Kidney epithelial cell (primary cell): ENCODE measurements around the gene KLHL29. TPM values are rescaled to one million over a fixed set of nuclear protein-coding genes. Genes with fewer than 3 reads are reported as not detected.

Source experiments
- DNase-seq: peaks from one replicate; pipeline ENCODE4 v3.0.0-alpha.2; 2010; ENCODE audit warnings: low read depth
- H3K27me3 ChIP-seq: 2 replicates; pipeline ENCODE4 v1.6.0; 2011; ENCODE audit warnings: low read length; ENCODE audit not compliant: control insufficient read depth, insufficient read depth
- H3K36me3 ChIP-seq: 2 replicates; pipeline ENCODE4 v1.5.1; 2011; ENCODE audit warnings: low read length; ENCODE audit not compliant: control insufficient read depth, insufficient read depth
- H3K4me3 ChIP-seq: 2 replicates; pipeline ENCODE4 v1.5.1; 2011; ENCODE audit warnings: low read depth, mild to moderate bottlenecking, control low read depth, low read length
- CTCF ChIP-seq: IDR thresholded peaks from 2 replicates; pipeline ENCODE4 v1.5.1; 2011; ENCODE audit warnings: mild to moderate bottlenecking, moderate library complexity, low read length, control low read depth, inconsistent platforms; ENCODE audit not compliant: insufficient read depth, poor library complexity, severe bottlenecking
- total RNA-seq: library from RNA; depleted of rRNA; stranded (reverse); fragments of >200 nt; gene quantifications from 2 replicates; pipeline ENCODE4 v1.2.3, GENCODE V29; 2015

Gene KLHL29
- total RNA-seq, 1 donor from 2014 or later = 12.4 TPM

DNA sequence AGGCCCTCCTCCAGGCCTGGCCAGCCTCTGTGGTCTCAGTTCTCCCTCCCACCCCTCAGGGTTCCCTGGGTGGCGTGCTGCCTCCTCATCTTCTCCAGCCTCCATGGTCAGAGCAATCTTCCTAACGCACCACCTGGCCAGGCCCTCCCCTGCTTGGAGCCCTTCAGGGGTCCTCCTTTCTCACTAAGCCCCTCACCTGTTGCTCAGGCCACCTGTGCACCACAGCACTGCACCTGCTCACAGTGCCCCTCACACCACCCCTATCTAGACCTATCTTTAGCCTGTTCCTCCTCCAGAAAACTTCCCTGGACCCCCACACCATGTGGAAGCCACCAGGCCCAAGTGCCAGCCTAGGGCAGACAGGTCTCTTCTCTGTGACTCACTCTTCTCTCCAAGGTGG is 274.8 kb downstream of the KLHL29 start:
- no peak for TF ChIP-seq CTCF
- Histone ChIP-seq H3K27me3 (peaks cover 3% of the 10 kb centered on the region), H3K36me3 (no peaks in the 10 kb centered on the region), H3K4me3 (no peak overlapping the region)
- DNase-seq = no peak

DNA sequence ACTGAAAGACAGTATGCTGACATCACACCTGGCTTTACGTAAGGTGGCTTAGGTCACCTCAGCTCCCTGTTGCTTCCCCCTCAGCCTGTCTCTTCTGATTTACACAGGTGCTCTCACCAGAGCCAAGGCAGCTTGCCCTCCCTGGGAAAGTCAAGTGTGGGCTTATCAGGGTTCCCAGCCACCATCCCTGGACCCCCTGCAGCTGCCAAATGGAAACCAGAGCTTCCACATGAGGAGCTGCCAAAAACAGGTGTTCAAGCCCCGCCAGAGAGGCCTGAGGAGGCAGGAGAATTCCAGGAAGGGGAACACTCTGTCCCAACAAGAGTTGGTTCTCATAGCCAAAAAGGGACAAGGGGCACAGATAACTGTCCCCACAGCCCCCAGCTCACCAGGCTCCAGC is 275.3 kb downstream of the KLHL29 start:
- H3K27me3 ChIP-seq = peaks cover 3% of the 10 kb centered on the region
- H3K36me3 ChIP-seq = no peaks in the 10 kb centered on the region
- H3K4me3 ChIP-seq = no peak overlapping the region
- no peak for DNase-seq
- no peak for TF ChIP-seq CTCF

DNA sequence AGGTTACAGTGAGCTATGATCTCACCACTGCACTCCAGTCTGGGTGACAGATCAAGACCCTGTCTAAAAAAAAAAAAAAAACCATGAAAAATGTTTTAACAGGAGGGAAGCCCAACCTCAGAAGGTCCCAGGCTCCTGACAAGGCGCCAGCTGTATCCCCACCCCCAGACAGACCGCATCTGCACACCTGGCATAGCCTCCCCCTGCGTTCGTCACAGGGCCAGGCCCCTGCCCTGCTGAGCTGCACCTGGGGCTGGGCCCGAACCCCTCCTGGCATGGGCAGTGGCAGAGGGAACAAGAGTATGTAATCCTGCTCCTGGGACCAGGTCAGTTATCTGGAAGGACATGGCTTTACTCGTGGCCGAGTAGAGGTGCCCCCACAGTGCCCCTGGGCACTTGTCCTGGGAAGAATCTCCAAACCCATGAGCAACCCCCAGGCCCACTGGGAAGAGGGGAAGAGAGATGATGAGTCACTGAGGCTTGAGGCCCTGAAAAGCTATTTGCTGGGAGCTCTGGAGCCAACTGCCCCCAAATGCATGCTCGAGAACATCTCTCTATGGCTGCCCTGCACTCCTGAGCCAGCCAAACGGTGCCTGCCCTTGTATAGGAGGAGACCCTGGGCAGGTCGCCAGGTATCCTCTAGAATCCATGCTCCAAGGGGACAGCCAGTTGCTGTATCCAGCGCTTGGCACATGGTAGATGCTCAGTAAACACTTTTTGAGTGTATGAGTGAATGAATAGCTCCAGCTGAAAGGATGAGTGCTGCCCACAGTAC is 276.5 kb downstream of the KLHL29 start:
- H3K4me3 ChIP-seq = no peak overlapping the region
- TF ChIP-seq CTCF = no peak
- H3K27me3 ChIP-seq = peaks cover 3% of the 10 kb centered on the region
- H3K36me3 ChIP-seq = no peaks in the 10 kb centered on the region
- DNase-seq = no peak

DNA sequence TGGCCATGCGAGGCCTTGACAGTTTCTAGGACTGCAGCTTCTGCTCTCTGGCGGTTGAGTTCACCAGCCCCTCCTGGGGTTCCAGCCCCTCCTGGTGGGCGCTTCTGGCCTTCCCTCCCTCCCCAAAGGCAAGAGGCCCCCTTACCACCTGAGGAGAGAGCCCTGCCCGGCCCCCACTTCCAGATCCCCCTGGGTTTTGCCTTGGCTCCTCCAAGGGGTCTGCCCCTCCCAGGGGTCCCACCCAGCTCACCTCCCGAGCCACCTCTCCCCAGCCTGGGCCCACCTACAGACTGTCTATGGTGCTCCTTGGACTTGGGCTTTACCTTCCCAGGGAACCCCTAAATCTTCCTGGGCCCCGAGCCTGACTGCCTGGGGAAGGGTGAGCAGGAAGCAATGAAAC is 277.5 kb downstream of the KLHL29 start:
- TF ChIP-seq CTCF = no peak
- no peaks in the 10 kb centered on the region for H3K36me3 ChIP-seq
- no peak overlapping the region for H3K4me3 ChIP-seq
- peaks cover 3% of the 10 kb centered on the region for H3K27me3 ChIP-seq
- no peak for DNase-seq

DNA sequence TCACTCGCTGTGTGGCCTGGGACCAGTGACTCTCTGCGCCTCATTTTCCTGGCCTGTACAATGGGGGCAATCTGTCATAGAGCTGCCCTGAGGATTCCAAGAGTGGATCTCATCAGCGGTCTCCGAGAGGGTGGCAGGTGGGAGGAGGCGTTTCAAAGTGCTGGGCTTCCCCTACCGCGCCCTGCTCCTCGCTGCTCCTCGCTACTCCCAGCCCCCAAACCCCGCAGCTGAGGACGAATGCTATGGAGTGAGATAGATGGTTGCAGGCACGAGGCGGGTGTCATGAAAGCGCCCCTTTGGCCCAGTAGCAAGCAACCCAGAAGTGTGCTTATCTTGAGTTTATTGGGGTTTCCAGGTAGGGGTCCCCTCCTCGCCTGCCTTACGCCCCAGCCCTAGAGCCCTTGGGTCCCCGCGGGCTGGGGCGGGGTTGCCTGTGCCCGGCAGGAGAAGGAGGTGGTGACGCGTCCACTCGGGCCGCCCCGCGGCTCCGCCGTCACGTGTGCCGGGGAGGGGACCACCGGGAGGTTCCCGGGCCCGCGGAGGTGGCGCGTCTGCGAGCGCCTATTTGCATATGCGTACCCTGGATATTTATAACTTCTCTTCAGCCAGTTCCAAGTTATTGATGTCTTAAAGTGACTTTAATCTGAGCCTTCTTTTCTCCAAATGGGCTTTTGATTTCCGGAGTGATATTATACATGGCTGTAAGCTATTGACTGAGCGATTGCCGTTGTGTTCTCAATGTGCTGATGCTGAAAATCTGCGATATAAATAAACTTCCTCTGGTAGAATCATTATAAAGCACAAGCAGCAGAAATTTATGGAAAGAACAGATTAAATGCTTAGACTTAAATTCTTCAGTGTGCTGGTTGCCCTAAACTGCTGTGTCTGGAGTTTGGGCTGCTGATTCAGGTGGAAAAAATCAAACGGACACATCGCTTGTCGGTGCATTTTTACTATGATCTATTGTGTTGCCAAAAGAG is 278.3 kb downstream of the KLHL29 start:
- Histone ChIP-seq H3K4me3 (no peak overlapping the region), H3K36me3 (no peaks in the 10 kb centered on the region), H3K27me3 (peaks cover 3% of the 10 kb centered on the region)
- no peak for TF ChIP-seq CTCF
- no peak for DNase-seq
